ENCODE data around the gene ZNF710.

DNA sequence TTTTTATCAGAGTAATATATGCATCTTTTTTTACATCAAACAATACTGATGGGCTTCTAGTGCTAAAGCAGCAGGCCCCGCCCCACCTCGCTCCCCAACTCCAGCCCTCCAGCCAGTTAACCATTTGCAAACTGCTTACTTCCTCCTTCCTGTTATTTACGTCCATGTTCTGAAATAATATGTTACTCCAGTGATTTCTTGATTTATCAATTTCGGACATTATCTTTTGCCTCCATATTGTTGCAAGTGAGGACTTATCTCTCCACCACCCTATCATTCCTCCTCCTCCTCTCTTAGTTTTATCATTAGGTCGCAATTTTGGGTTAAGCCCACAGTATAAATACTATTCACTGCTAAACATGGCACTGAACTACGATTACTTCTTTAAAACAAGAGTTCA is 39.5 kb downstream of the ZNF710 start:
- TF ChIP-seq, protein P1, sequence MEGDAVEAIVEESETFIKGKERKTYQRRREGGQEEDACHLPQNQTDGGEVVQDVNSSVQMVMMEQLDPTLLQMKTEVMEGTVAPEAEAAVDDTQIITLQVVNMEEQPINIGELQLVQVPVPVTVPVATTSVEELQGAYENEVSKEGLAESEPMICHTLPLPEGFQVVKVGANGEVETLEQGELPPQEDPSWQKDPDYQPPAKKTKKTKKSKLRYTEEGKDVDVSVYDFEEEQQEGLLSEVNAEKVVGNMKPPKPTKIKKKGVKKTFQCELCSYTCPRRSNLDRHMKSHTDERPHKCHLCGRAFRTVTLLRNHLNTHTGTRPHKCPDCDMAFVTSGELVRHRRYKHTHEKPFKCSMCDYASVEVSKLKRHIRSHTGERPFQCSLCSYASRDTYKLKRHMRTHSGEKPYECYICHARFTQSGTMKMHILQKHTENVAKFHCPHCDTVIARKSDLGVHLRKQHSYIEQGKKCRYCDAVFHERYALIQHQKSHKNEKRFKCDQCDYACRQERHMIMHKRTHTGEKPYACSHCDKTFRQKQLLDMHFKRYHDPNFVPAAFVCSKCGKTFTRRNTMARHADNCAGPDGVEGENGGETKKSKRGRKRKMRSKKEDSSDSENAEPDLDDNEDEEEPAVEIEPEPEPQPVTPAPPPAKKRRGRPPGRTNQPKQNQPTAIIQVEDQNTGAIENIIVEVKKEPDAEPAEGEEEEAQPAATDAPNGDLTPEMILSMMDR (IDR thresholded peaks at IDR 0.05 in 8 of 11, conservative IDR thresholded peaks at IDR 0.05 in 3 of 11) = no peak
- TF ChIP-seq POLR2A (IDR thresholded peaks at IDR 0.05) = no peak
